SK-N-SH (cell line): Measurements from ENCODE around the gene MAGEA3. TPM values are rescaled to one million over a fixed set of nuclear protein-coding genes. Genes with fewer than 3 reads are reported as not detected.

Experiments
- CTCF ChIA-PET: fragments of 300-600, 350-600 bp; formaldehyde crosslinking; extraction: SDS; loops from one replicate; lab custom pipeline; 2021; lab: Yijun Ruan, JAX
- POLR2A ChIA-PET: fragments of 350-600 bp; sonication (Branson Sonifier 250); formaldehyde crosslinking; extraction: SDS; loops from one replicate; lab custom pipeline; 2020; ENCODE audit warnings: antibody characterized with exemption, inconsistent platforms; lab: Yijun Ruan, JAX
- DNase-seq: peaks from one replicate; pipeline ENCODE4 v3.0.0; 2012
- H2AFZ ChIP-seq: fragments of 200-600 bp; sonication (generic); 2 replicates; pipeline ENCODE4 v1.8.1; 2016; ENCODE audit warnings: antibody characterized with exemption, mild to moderate bottlenecking, low read depth
- H3F3A ChIP-seq: fragments of 200-600 bp; sonication (generic); replicated peaks from 2 replicates; pipeline ENCODE3; 2016; ENCODE audit warnings: antibody characterized with exemption, mild to moderate bottlenecking; ENCODE audit not compliant: insufficient read depth
- H3K27ac ChIP-seq, 2 experiments: fragments of 200-500 bp in 1 of 2; fragments of 200-600 bp in 1 of 2; sonication (Bioruptor generic) in 1 of 2; sonication (generic), shearing (Covaris generic) in 1 of 2; 2 replicates each; pipeline versions ENCODE4 v1.5.1 to v1.6.1; 2014 to 2016; ENCODE audit warnings: low read depth in 2 of 2, inconsistent platforms in 1 of 2, low read length in 1 of 2, mild to moderate bottlenecking in 1 of 2, mixed read lengths in 1 of 2
- H3K27me3 ChIP-seq: fragments of 200-600 bp; sonication (generic), shearing (Covaris generic); 2 replicates; pipeline ENCODE4 v1.6.1; 2016; ENCODE audit warnings: mixed run types; ENCODE audit not compliant: insufficient read depth
- H3K36me3 ChIP-seq, 2 experiments: fragments of 200-500 bp in 1 of 2; fragments of 200-600 bp in 1 of 2; sonication (Bioruptor generic) in 1 of 2; sonication (generic) in 1 of 2; replicated peaks in 1 of 2; 2 replicates each; pipeline versions ENCODE3 to v1.5.1; 2014 to 2016; ENCODE audit warnings: low read length in 1 of 2, mild to moderate bottlenecking in 1 of 2; ENCODE audit not compliant: insufficient read depth in 2 of 2, control insufficient read depth in 1 of 2
- H3K4me1 ChIP-seq, 2 experiments: fragments of 200-500 bp in 1 of 2; fragments of 200-600 bp in 1 of 2; sonication (Bioruptor generic) in 1 of 2; sonication (generic), shearing (Covaris generic) in 1 of 2; 2 replicates each; pipeline versions ENCODE4 v1.5.1 to v1.6.1; 2014 to 2016; ENCODE audit warnings: low read depth in 1 of 2, low read length in 1 of 2, mixed run types in 1 of 2; ENCODE audit not compliant: insufficient read depth in 2 of 2, control insufficient read depth in 1 of 2
- H3K4me2 ChIP-seq: fragments of 200-600 bp; sonication (generic), shearing (Covaris generic); 2 replicates; pipeline ENCODE4 v1.6.1; 2017; ENCODE audit warnings: mixed run types
- H3K4me3 ChIP-seq, 2 experiments: fragments of 200-500 bp in 1 of 2; fragments of 200-600 bp in 1 of 2; sonication (Bioruptor generic) in 1 of 2; sonication (generic), shearing (Covaris generic) in 1 of 2; 2 replicates each; pipeline versions ENCODE4 v1.5.1 to v1.8.1; 2014 to 2016; ENCODE audit warnings: low read depth in 2 of 2, inconsistent platforms in 1 of 2, low read length in 1 of 2, mild to moderate bottlenecking in 1 of 2, mixed read lengths in 1 of 2, moderate library complexity in 1 of 2
- H3K79me2 ChIP-seq: fragments of 200-600 bp; sonication (generic); 2 replicates; pipeline ENCODE4 v1.8.1; 2017; ENCODE audit warnings: mild to moderate bottlenecking; ENCODE audit not compliant: insufficient read depth
- H3K9ac ChIP-seq: fragments of 200-600 bp; sonication (generic); 2 replicates; pipeline ENCODE4 v1.6.1; 2017; ENCODE audit warnings: mixed run types
- H3K9me2 ChIP-seq: fragments of 200-600 bp; sonication (generic); 2 replicates; pipeline ENCODE4 v1.6.1; 2017; ENCODE audit warnings: mixed run types
- H3K9me3 ChIP-seq: fragments of 200-600 bp; sonication (generic); 2 replicates; pipeline ENCODE4 v1.6.1; 2017; ENCODE audit warnings: mixed run types, mild to moderate bottlenecking, moderate library complexity
- H4K20me1 ChIP-seq: fragments of 200-600 bp; sonication (generic); 2 replicates; pipeline ENCODE4 v1.6.1; 2017; ENCODE audit warnings: mild to moderate bottlenecking, mixed run types; ENCODE audit not compliant: insufficient read depth
- ELF1 ChIP-seq: IDR thresholded peaks from 2 replicates; pipeline ENCODE4 v1.4.0; 2012
- EZH2phosphoT487 ChIP-seq: fragments of 200-600 bp; sonication (generic); IDR thresholded peaks from 2 replicates; pipeline ENCODE4 v1.6.1; 2017; ENCODE audit warnings: low read depth, mixed run types, mild to moderate bottlenecking, antibody characterized with exemption, moderate library complexity, borderline replicate concordance
- FOSL2 ChIP-seq: IDR thresholded peaks from 2 replicates; pipeline ENCODE4 v1.4.0; 2012; ENCODE audit warnings: low read depth, mild to moderate bottlenecking, moderate library complexity, borderline replicate concordance
- IRF3 ChIP-seq: fragments of 150-350 bp; IDR thresholded peaks from 2 replicates; pipeline ENCODE4 v1.6.1; 2016; ENCODE audit warnings: mild to moderate bottlenecking, low read depth, low read length
- JUND ChIP-seq: IDR thresholded peaks from 2 replicates; pipeline ENCODE4 v1.4.0; 2012
- NFIC ChIP-seq: IDR thresholded peaks from 2 replicates; pipeline ENCODE4 v1.4.0; 2012; ENCODE audit warnings: borderline replicate concordance
- NRF1 ChIP-seq: IDR thresholded peaks from 2 replicates; pipeline ENCODE4 v1.6.1; 2012; ENCODE audit warnings: low read depth, mild to moderate bottlenecking, low read length
- PBX3 ChIP-seq: IDR thresholded peaks from 2 replicates; pipeline ENCODE4; 2012
- POLR2AphosphoS5 ChIP-seq: IDR thresholded peaks from 2 replicates; pipeline ENCODE4 v1.6.1; 2012; ENCODE audit warnings: low read depth, low read length
- RXRA ChIP-seq: IDR thresholded peaks from 2 replicates; pipeline ENCODE4 v1.4.0; 2012; ENCODE audit warnings: low read depth, mild to moderate bottlenecking, borderline replicate concordance
- SMC3 ChIP-seq: IDR thresholded peaks from 2 replicates; pipeline ENCODE4 v1.6.1; 2012; ENCODE audit warnings: low read depth, low read length, improper control_type of control experiment
- TAF1 ChIP-seq: IDR thresholded peaks from 2 replicates; pipeline ENCODE4 v1.6.1; 2012; ENCODE audit warnings: low read depth, mild to moderate bottlenecking, low read length, moderate library complexity, borderline replicate concordance
- TCF12 ChIP-seq: IDR thresholded peaks from 2 replicates; pipeline ENCODE4 v1.4.0; 2012
- TEAD4 ChIP-seq: IDR thresholded peaks from 2 replicates; pipeline ENCODE4 v1.4.0; 2012; ENCODE audit warnings: mild to moderate bottlenecking, borderline replicate concordance; ENCODE audit not compliant: insufficient read depth
- YY1 ChIP-seq: IDR thresholded peaks from 2 replicates; pipeline ENCODE4 v1.4.0; 2012; ENCODE audit warnings: low read depth, mild to moderate bottlenecking
- WGBS: methylation state at CpG from one replicate; pipeline ENCODE4 v1.1.6; 2017; ENCODE audit warnings: low lambda C conversion rate; 5-methylcytosine and 5-hydroxymethylcytosine counted together
- polyA plus RNA-seq, 3 experiments: library from polyadenylated mRNA; depleted of rRNA; stranded (reverse); fragments of >200 nt; gene quantifications; 2 replicates each; pipeline ENCODE4 v1.2.3, GENCODE V29; 2012
- TF ChIP-seq, protein P1 (sequence below): fragments of 200-600 bp; sonication (generic); IDR thresholded peaks from 2 replicates; pipeline ENCODE4 v1.6.1; 2017; ENCODE audit warnings: antibody characterized with exemption, mild to moderate bottlenecking, moderate library complexity

The MAGEA3 gene
- polyA plus RNA-seq, 1 of the 3 experiments (the other 2 are of a cell fraction) = 84.2 TPM

GRCh38 chrX:152652060-152652459 lies 46.5 kb upstream of the MAGEA3 start (continued):
- TF ChIP-seq NFIC = no peak
- TF ChIP-seq, all 33 proteins: peak for 0

GRCh38 chrX:152652467-152652866 lies 46.1 kb upstream of the MAGEA3 start:
- Histone ChIP-seq H3K27ac (no peak overlapping the region), H3K9me3 (no peaks in the 10 kb centered on the region), H3K9me2 (no peaks in the 10 kb centered on the region), H4K20me1 (no peaks in the 10 kb centered on the region), H3K4me3 (no peak overlapping the region), H3F3A (no peaks in the 10 kb centered on the region), H3K79me2 (no peaks in the 10 kb centered on the region), H3K27me3 (no peaks in the 10 kb centered on the region), H3K36me3 (no peaks in the 10 kb centered on the region), H3K4me1 (no peaks in the 10 kb centered on the region), H3K4me2 (no peak overlapping the region), H3K9ac (no peak overlapping the region), H2AFZ (no peak overlapping the region)
- ChIA-PET POLR2A (no interaction called here), CTCF (interaction anchor here (1.1 to 6.4 kb wide), 3 partner anchors 12 to 169 kb away, joined by 4 to 45 read pairs (median 5); no protein-coding TSS in a partner anchor)
- DNase-seq = no peak
- 65% methylated on average over 8 of the region's 16 CpGs for WGBS
- TF ChIP-seq TAF1 = no peak
- no peak for TF ChIP-seq TCF12
- no peak for TF ChIP-seq JUND
- no peak for TF ChIP-seq IRF3
- TF ChIP-seq TEAD4 = no peak
- no peak for TF ChIP-seq SMC3
- TF ChIP-seq POLR2AphosphoS5 = no peak
- TF ChIP-seq, protein P1, sequence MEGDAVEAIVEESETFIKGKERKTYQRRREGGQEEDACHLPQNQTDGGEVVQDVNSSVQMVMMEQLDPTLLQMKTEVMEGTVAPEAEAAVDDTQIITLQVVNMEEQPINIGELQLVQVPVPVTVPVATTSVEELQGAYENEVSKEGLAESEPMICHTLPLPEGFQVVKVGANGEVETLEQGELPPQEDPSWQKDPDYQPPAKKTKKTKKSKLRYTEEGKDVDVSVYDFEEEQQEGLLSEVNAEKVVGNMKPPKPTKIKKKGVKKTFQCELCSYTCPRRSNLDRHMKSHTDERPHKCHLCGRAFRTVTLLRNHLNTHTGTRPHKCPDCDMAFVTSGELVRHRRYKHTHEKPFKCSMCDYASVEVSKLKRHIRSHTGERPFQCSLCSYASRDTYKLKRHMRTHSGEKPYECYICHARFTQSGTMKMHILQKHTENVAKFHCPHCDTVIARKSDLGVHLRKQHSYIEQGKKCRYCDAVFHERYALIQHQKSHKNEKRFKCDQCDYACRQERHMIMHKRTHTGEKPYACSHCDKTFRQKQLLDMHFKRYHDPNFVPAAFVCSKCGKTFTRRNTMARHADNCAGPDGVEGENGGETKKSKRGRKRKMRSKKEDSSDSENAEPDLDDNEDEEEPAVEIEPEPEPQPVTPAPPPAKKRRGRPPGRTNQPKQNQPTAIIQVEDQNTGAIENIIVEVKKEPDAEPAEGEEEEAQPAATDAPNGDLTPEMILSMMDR = no peak
- TF ChIP-seq PBX3 = no peak
- TF ChIP-seq NRF1 = no peak
- no peak for TF ChIP-seq YY1
- TF ChIP-seq FOSL2 = no peak
- no peak for TF ChIP-seq RXRA
- no peak for TF ChIP-seq EZH2phosphoT487
- no peak for TF ChIP-seq ELF1
